Activated naive CD8-positive, alpha-beta T cell treated with anti-CD3 and anti-CD28 coated beads, Interleukin-2, amount 50 U/mL, for 16 hours (primary cell): ENCODE results near the gene LAMA5.

Experiments used
- DNase-seq: peaks from one replicate; pipeline ENCODE4 v3.0.0-alpha.2; 2020; ENCODE audit warnings: low read depth, low spot score

LAMA5 gene

GRCh38 chr20:62404112-62404665, 37.1 kb upstream of the LAMA5 start:
- DNase-seq, result no peak

GRCh38 chr20:62403331-62403730, 36.2 kb upstream of the LAMA5 start:
- DNase-seq, result no peak

- no peak for DNase-seq
Measured at GRCh38 chr20:62402456-62403150, 35.5 kb upstream of the LAMA5 start.

- DNase-seq, result no peak
Measured at GRCh38 chr20:62401331-62401779, 34.2 kb upstream of the LAMA5 start.

- DNase-seq, result no peak
Measured at GRCh38 chr20:62400541-62400940, 33.4 kb upstream of the LAMA5 start.

- DNase-seq, result no peak
Measured at GRCh38 chr20:62400021-62400420, 32.9 kb upstream of the LAMA5 start.

GRCh38 chr20:62398120-62398821, 31.2 kb upstream of the LAMA5 start:
- no peak for DNase-seq

- DNase-seq, result no peak
Measured at GRCh38 chr20:62396367-62397239, 29.5 kb upstream of the LAMA5 start.

GRCh38 chr20:62395311-62396242, 28.5 kb upstream of the LAMA5 start:
- DNase-seq, result no peak

- DNase-seq, result no peak
Measured at GRCh38 chr20:62394248-62395245, 27.4 kb upstream of the LAMA5 start.

GRCh38 chr20:62393830-62394229, 26.7 kb upstream of the LAMA5 start:
- no peak for DNase-seq

- DNase-seq, result no peak
Measured at GRCh38 chr20:62393335-62393665, 26.2 kb upstream of the LAMA5 start.

GRCh38 chr20:62392621-62393334, 25.7 kb upstream of the LAMA5 start:
- DNase-seq, result no peak

GRCh38 chr20:62392077-62392418, 24.9 kb upstream of the LAMA5 start:
- DNase-seq, result no peak

GRCh38 chr20:62391165-62392076, 24.3 kb upstream of the LAMA5 start:
- no peak for DNase-seq

GRCh38 chr20:62390317-62391164, 23.4 kb upstream of the LAMA5 start:
- no peak for DNase-seq

- DNase-seq, result no peak
Measured at GRCh38 chr20:62389601-62390087, 22.5 kb upstream of the LAMA5 start.
